ENCODE data around the gene ROBO1. TPM values are rescaled to one million over a fixed set of nuclear protein-coding genes. Genes with fewer than 3 reads are reported as not detected.

Gene ROBO1
- total RNA-seq, 1 donor from 2014 or later = 3.1 TPM

DNA sequence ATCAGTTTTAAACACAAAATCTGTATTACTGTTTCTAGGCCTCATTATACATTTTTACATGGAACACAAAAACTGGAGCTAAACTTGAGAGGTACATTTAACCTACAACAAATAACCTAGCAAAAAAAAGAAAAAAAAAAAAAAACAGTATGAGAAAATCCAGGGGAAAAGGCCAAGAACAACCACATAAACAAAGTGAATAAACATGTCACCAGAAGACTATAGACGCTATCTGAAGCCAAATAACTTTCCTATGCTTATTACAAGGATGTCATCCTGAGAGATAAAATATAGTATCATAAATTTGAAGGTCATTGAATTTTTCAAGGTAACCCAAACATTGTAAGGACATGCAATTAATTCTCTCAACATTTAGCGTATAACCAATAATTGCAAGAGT lies 911.6 kb downstream of the ROBO1 start:
- ChIA-PET CTCF (no interaction called here), POLR2A (no interaction called here)
- ATAC-seq (ENCODE audit: low read depth) (no peak), DNase-seq (no peak)
- Mint-ChIP-seq H3K27me3 (no peaks in the 10 kb centered on the region), H3K36me3 (ENCODE audit: low read depth) (no peaks in the 10 kb centered on the region), H3K4me1 (no peaks in the 10 kb centered on the region), H3K27ac (no peak overlapping the region), H3K4me3 (no peak overlapping the region), H3K9me3 (peaks cover 7% of the 10 kb centered on the region)
- intact Hi-C loops (cut with micrococcal nuclease) = no loop called here
- no peak for TF ChIP-seq CTCF (IDR thresholded peaks at IDR 0.05)

DNA sequence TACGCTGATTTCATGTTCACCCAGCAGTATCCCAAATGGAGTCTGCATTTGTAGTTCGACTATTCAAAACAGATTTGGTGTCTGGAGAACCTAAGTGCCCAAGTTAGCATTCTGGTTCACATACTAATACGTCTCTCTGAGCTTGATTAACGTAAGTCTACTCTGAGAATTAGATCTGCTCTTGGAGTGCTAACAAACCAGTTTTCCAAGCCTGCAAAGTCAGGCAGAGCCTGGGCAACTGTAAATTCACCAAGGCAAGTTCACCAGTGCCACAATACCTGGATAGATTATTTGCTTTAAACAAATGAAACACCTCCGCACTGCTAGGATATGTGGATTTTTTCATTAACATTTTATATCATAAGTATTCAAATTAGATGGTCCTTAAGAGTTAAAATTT lies 912.6 kb downstream of the ROBO1 start:
- Mint-ChIP-seq H3K4me1 (no peaks in the 10 kb centered on the region), H3K27ac (no peak overlapping the region), H3K36me3 (ENCODE audit: low read depth) (no peaks in the 10 kb centered on the region), H3K27me3 (no peaks in the 10 kb centered on the region), H3K4me3 (no peak overlapping the region), H3K9me3 (peaks cover 4% of the 10 kb centered on the region)
- ChIA-PET CTCF (no interaction called here), POLR2A (no interaction called here)
- TF ChIP-seq CTCF (IDR thresholded peaks at IDR 0.05) = no peak
- DNase-seq (no peak), ATAC-seq (ENCODE audit: low read depth) (no peak)
- intact Hi-C loops (cut with micrococcal nuclease) = no loop called here

- no peak for TF ChIP-seq CTCF (IDR thresholded peaks at IDR 0.05)
- ChIA-PET POLR2A (no interaction called here), CTCF (no interaction called here)
- Mint-ChIP-seq H3K36me3 (ENCODE audit: low read depth) (no peaks in the 10 kb centered on the region), H3K4me3 (no peak overlapping the region), H3K27me3 (no peaks in the 10 kb centered on the region), H3K27ac (no peak overlapping the region), H3K9me3 (peaks cover 2% of the 10 kb centered on the region), H3K4me1 (no peaks in the 10 kb centered on the region)
- no peak for ATAC-seq (ENCODE audit: low read depth)
- intact Hi-C loops (cut with micrococcal nuclease) = no loop called here
- no peak for DNase-seq
Measured at GRCh38 chr3:78848392-78849288, 919.2 kb downstream of the ROBO1 start.

DNA sequence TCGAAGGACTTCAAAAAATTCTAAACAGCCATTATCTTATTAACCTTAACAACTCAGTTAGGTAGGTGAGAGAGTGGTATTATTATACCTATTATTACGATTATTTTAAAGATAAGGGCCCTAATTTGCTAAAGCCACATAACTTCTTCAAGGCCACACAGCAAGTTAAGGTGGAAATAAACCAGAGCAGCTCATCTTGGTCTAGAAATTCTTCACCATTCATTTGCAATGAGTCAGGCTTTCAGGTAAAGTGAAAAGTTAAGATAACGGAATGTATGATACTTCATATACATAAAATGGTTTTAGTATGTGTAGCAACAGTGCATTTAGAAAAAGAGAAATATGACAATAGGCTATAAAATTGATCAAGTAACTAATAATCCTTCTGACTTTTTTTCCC lies 920.2 kb downstream of the ROBO1 start:
- H3K27me3 Mint-ChIP-seq = no peaks in the 10 kb centered on the region
- CTCF ChIA-PET = no interaction called here
- H3K4me1 Mint-ChIP-seq = no peaks in the 10 kb centered on the region
- TF ChIP-seq CTCF (IDR thresholded peaks at IDR 0.05) = no peak
- H3K27ac Mint-ChIP-seq = no peak overlapping the region
- DNase-seq (no peak), ATAC-seq (ENCODE audit: low read depth) (no peak)
- H3K36me3 Mint-ChIP-seq (ENCODE audit: low read depth) = no peaks in the 10 kb centered on the region
- no peaks in the 10 kb centered on the region for H3K9me3 Mint-ChIP-seq
- POLR2A ChIA-PET = no interaction called here
- intact Hi-C loops (cut with micrococcal nuclease) = no loop called here
- no peak overlapping the region for H3K4me3 Mint-ChIP-seq

GRCh38 chr3:78847203-78847602 lies 920.6 kb downstream of the ROBO1 start:
- no peaks in the 10 kb centered on the region for H3K36me3 Mint-ChIP-seq (ENCODE audit: low read depth)
- no peaks in the 10 kb centered on the region for H3K27me3 Mint-ChIP-seq
- no peaks in the 10 kb centered on the region for H3K9me3 Mint-ChIP-seq
- no peak overlapping the region for H3K27ac Mint-ChIP-seq
- DNase-seq (no peak), ATAC-seq (ENCODE audit: low read depth) (no peak)
- H3K4me3 Mint-ChIP-seq = no peak overlapping the region
- ChIA-PET POLR2A (no interaction called here), CTCF (no interaction called here)
- no peak for TF ChIP-seq CTCF (IDR thresholded peaks at IDR 0.05)
- intact Hi-C loops (cut with micrococcal nuclease) = no loop called here
- no peaks in the 10 kb centered on the region for H3K4me1 Mint-ChIP-seq

Data from activated B cell treated with CpG ODN at 0.5 μM for 24 hours (primary cell).